ENCODE data around the gene IMPACT.

Gene IMPACT

GRCh38 chr18:24479371-24479770, 52.9 kb downstream of the IMPACT start:
- no peak for DNase-seq (ENCODE audit: low read depth)

GRCh38 chr18:24482821-24483220, 56.4 kb downstream of the IMPACT start:
- DNase-seq (ENCODE audit: low read depth) = no peak

GRCh38 chr18:24485681-24486080, 59.2 kb downstream of the IMPACT start:
- no peak for DNase-seq (ENCODE audit: low read depth)

GRCh38 chr18:24486684-24487083, 60.2 kb downstream of the IMPACT start:
- DNase-seq (ENCODE audit: low read depth) = no peak

GRCh38 chr18:24488824-24489493, 62.5 kb downstream of the IMPACT start:
- no peak for DNase-seq (ENCODE audit: low read depth)

- no peak for DNase-seq (ENCODE audit: low read depth)
Measured at GRCh38 chr18:24490539-24490938, 64.1 kb downstream of the IMPACT start.

GRCh38 chr18:24491927-24492834, 65.7 kb downstream of the IMPACT start:
- DNase-seq (ENCODE audit: low read depth) = no peak

GRCh38 chr18:24494586-24494985, 68.1 kb downstream of the IMPACT start:
- no peak for DNase-seq (ENCODE audit: low read depth)

GRCh38 chr18:24497031-24497754, 70.7 kb downstream of the IMPACT start:
- no peak for DNase-seq (ENCODE audit: low read depth)

- no peak for DNase-seq (ENCODE audit: low read depth)
Measured at GRCh38 chr18:24499814-24500213, 73.3 kb downstream of the IMPACT start.

GRCh38 chr18:24500217-24500616, 73.7 kb downstream of the IMPACT start:
- no peak for DNase-seq (ENCODE audit: low read depth)

- DNase-seq (ENCODE audit: low read depth) = no peak
Measured at GRCh38 chr18:24500766-24501165, 74.3 kb downstream of the IMPACT start.

- DNase-seq (ENCODE audit: low read depth) = no peak
Measured at GRCh38 chr18:24502667-24503523, 76.4 kb downstream of the IMPACT start.

All from stimulated activated CD8-positive, alpha-beta memory T cell treated with anti-CD3 and anti-CD28 coated beads, Interleukin-15, amount 100 ng/mL, for 24 hours (primary cell).